Neuronal stem cell (in vitro differentiated cells): ENCODE measurements around the gene ADGRG3.

Experiments
- DNase-seq: peaks from one replicate; pipeline ENCODE4 v3.0.0-alpha.2; 2013; ENCODE audit warnings: low spot score
- H2AFZ ChIP-seq: one replicate; pipeline ENCODE4 v1.6.1; 2013; ENCODE audit warnings: mild to moderate bottlenecking, low read length, inconsistent platforms
- H2AK5ac ChIP-seq: 2 replicates; pipeline ENCODE4 v1.6.1; 2013; ENCODE audit warnings: low read depth, mild to moderate bottlenecking, inconsistent platforms, low read length, moderate library complexity, mixed read lengths
- H2BK120ac ChIP-seq: 2 replicates; pipeline ENCODE4 v1.6.1; 2013; ENCODE audit warnings: low read depth, mild to moderate bottlenecking, inconsistent platforms, low read length, moderate library complexity, mixed read lengths
- H2BK12ac ChIP-seq: one replicate; pipeline ENCODE4 v1.6.1; 2013; ENCODE audit warnings: low read length, inconsistent platforms
- H2BK15ac ChIP-seq: 2 replicates; pipeline ENCODE4 v1.6.1; 2013; ENCODE audit warnings: mild to moderate bottlenecking, low read length, inconsistent platforms, mixed read lengths
- H2BK5ac ChIP-seq: one replicate; pipeline ENCODE4 v1.6.1; 2013; ENCODE audit warnings: inconsistent platforms, mild to moderate bottlenecking, low read length, moderate library complexity
- H3K14ac ChIP-seq: one replicate; pipeline ENCODE4 v1.6.1; 2013; ENCODE audit warnings: low read length, inconsistent platforms
- H3K18ac ChIP-seq: 2 replicates; pipeline ENCODE4 v1.6.1; 2013; ENCODE audit warnings: low read length, inconsistent platforms
- H3K23ac ChIP-seq: 2 replicates; pipeline ENCODE4 v1.6.1; 2013; ENCODE audit warnings: low read depth, mild to moderate bottlenecking, mixed read lengths, low read length, inconsistent platforms; ENCODE audit not compliant: poor library complexity
- H3K27ac ChIP-seq: replicated peaks from 3 replicates; pipeline ENCODE4 v1.5.1; 2013; ENCODE audit warnings: low read length, inconsistent platforms
- H3K27me3 ChIP-seq, 3 experiments: 2 replicates each; pipeline ENCODE4 v1.6.1; 2013; ENCODE audit warnings: low read length in 3 of 3, mild to moderate bottlenecking in 2 of 3, inconsistent platforms in 1 of 3, low read depth in 1 of 3, mixed read lengths in 1 of 3, moderate library complexity in 1 of 3; ENCODE audit not compliant: control insufficient read depth in 3 of 3, insufficient read depth in 3 of 3
- H3K36me3 ChIP-seq, 2 donors: replicated peaks in 1 of 2; 2 replicates each; pipeline ENCODE4 v1.6.1; 2013; ENCODE audit warnings: low read length in 2 of 2; ENCODE audit not compliant: control insufficient read depth in 2 of 2, insufficient read depth in 2 of 2
- H3K4ac ChIP-seq: 2 replicates; pipeline ENCODE4 v1.6.1; 2013; ENCODE audit warnings: inconsistent platforms, mild to moderate bottlenecking, low read length, moderate library complexity
- H3K4me1 ChIP-seq, 2 donors: 1 replicate in 1 of 2; 2 replicates in 1 of 2; pipeline ENCODE4 v1.6.1; 2013; ENCODE audit warnings: low read length in 2 of 2, low read depth in 1 of 2; ENCODE audit not compliant: control insufficient read depth in 2 of 2, insufficient read depth in 1 of 2
- H3K4me2 ChIP-seq: one replicate; pipeline ENCODE4 v1.6.1; 2013; ENCODE audit warnings: mild to moderate bottlenecking, low read length, inconsistent platforms; ENCODE audit not compliant: insufficient read depth, poor library complexity, severe bottlenecking
- H3K4me3 ChIP-seq, 2 donors: 2 replicates each; pipeline ENCODE4 v1.5.1; 2013; ENCODE audit warnings: low read length in 2 of 2, mild to moderate bottlenecking in 2 of 2, inconsistent platforms in 1 of 2, moderate library complexity in 1 of 2
- H3K79me1 ChIP-seq: one replicate; pipeline ENCODE4 v1.6.1; 2013; ENCODE audit warnings: low read depth, mild to moderate bottlenecking, inconsistent platforms, low read length, moderate library complexity
- H3K9ac ChIP-seq: one replicate; pipeline ENCODE4 v1.6.1; 2013; ENCODE audit warnings: mild to moderate bottlenecking, low read depth, low read length, inconsistent platforms; ENCODE audit not compliant: poor library complexity
- H3K9me3 ChIP-seq, 2 donors: replicated peaks in 1 of 2; 2 replicates each; pipeline versions ENCODE3 to v1.6.1; 2013; ENCODE audit warnings: low read length in 2 of 2, mild to moderate bottlenecking in 2 of 2, inconsistent platforms in 1 of 2, low read depth in 1 of 2, mixed read lengths in 1 of 2, moderate library complexity in 1 of 2; ENCODE audit not compliant: control insufficient read depth in 2 of 2, insufficient read depth in 1 of 2
- H4K8ac ChIP-seq: one replicate; pipeline ENCODE4 v1.6.1; 2013; ENCODE audit warnings: low read depth, mild to moderate bottlenecking, inconsistent platforms, low read length, moderate library complexity
- H4K91ac ChIP-seq: one replicate; pipeline ENCODE4 v1.6.1; 2013; ENCODE audit warnings: low read length, low read depth, mild to moderate bottlenecking, inconsistent platforms; ENCODE audit not compliant: poor library complexity
- WGBS, 2 donors: extraction: QIAGEN DNeasy Blood & Tissue Kit; methylation state at CpG; one replicate each; pipeline ENCODE4 v1.1.7; 2013; ENCODE audit warnings: missing lambda C conversion rate in 2 of 2, mixed read lengths in 1 of 2; ENCODE audit not compliant: insufficient read length in 2 of 2, insufficient replicate concordance in 1 of 2; ENCODE audit errors: extremely low coverage in 2 of 2; 5-methylcytosine and 5-hydroxymethylcytosine counted together

The ADGRG3 gene

DNA sequence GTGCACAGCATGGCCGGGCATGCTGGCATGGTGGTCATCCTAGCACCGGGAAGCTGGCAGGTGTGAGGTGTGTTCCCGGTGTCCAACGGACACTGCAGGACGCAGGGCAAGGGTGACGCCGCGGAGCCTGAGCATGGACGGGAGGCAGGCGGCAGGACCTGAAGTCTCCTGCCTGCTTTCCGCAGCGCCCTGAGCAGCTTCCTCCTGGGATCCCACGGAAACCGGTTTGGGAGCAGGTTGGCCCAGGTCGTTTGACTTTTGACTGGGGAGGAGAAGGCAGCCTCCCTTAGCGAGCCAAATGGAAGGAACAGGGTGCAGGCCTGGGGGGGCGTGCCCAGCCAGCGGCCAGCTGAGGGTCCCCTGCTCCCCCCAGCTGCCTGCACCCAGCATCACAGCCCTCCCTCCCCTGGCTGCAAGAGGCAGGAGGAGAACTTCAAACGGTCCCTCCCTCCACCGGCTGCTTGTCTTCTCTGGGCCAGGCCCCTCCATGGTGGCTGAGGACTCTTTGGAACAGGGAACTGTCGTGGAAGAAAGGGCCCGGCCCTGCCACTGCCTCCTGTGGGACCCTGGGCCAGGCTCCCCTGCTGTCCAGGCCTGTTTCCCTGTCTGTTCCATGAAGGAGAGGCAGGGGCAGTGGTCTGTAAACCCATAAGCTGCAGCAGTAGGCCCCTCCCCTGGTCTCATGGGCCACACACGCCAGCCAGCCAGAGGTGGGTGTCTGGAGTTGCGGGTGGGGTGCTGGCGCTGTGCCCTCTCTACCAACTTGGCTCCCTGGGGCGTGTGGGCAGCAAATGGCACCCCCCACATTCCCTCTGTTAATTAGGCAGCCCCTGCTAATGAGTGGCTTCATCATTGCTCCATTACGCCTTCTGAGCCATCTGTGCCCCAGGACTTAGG lies 47.5 kb upstream of the ADGRG3 start:
- peak overlapping the region; percentile 85 for H2AFZ ChIP-seq
- no peaks in the 10 kb centered on the region for H3K27me3 ChIP-seq
- H3K4me3 ChIP-seq: no peak overlapping the region
- no peaks in the 10 kb centered on the region for H3K9me3 ChIP-seq
- H3K23ac ChIP-seq: peak overlapping the region; percentile 85
- H3K27ac ChIP-seq: no peak overlapping the region
- H3K14ac ChIP-seq: peak overlapping the region; percentile 21
- peaks cover 21 to 28% of the 10 kb centered on the region in 2 donors for H3K4me1 ChIP-seq
- whole genome bisulfite sequencing, 2 donors: no CpG with 5 or more reads among the region's 27 CpGs
- peak overlapping the region; percentile 96 for H2BK15ac ChIP-seq
- H2AK5ac ChIP-seq: peak overlapping the region; percentile 99
- peak overlapping the region; percentile 11 for H3K4me2 ChIP-seq
- H3K36me3 ChIP-seq: no peaks in the 10 kb centered on the region
- H4K8ac ChIP-seq: no peak overlapping the region
- H4K91ac ChIP-seq: no peak overlapping the region
- no peaks in the 10 kb centered on the region for H3K79me1 ChIP-seq
- H2BK12ac ChIP-seq: peak overlapping the region; percentile 100
- DNase-seq: no peak
- peak overlapping the region; percentile 92 for H3K18ac ChIP-seq
- peak overlapping the region; percentile 68 for H2BK120ac ChIP-seq
- peak overlapping the region; percentile 89 for H3K4ac ChIP-seq
- H2BK5ac ChIP-seq: peak overlapping the region; percentile 60
- H3K9ac ChIP-seq: peak overlapping the region; percentile 60

DNA sequence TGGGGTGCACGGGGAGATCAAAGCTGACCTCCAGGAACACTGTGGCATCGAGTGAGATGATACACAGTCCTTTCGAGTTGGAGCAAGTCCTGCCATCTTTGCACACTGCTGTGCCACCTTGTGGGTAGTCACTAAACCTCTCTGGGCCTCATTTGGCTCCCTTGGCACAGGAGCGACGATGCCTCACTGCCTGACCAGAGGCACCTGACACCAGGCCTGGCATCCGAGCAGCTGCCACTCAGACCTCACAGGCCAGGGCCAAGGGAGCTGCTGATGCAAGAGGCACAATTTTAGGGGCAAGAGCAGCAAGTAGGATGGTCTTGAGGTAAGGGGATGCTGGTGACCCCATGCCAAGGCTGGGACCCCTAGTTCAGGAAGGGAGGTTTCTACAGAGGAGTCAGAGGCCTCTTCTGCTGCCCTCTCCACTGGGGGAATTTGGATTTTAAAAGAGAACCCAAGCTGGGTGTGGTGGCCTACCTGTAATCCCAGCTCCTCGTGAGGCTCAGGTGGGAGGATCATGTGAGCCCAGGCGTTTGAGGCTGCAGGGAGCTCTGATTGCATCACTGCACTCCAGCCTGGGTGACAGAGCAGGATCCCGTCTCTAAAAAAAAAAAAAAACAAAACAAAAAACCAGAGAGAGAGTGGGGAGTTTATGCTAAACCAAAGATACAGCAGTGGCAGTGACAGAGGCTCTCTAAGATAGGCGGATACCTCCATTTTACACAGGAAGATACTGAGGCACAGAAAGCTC lies 46.4 kb upstream of the ADGRG3 start:
- no peak overlapping the region for H3K4ac ChIP-seq
- H4K8ac ChIP-seq: no peak overlapping the region
- no peak overlapping the region for H3K9ac ChIP-seq
- H2AK5ac ChIP-seq: peak overlapping the region; percentile 88
- H3K4me3 ChIP-seq: no peak overlapping the region
- H3K79me1 ChIP-seq: no peaks in the 10 kb centered on the region
- peak overlapping the region; percentile 78 for H2BK5ac ChIP-seq
- H3K18ac ChIP-seq: peak overlapping the region; percentile 59
- no peaks in the 10 kb centered on the region for H3K27me3 ChIP-seq
- H4K91ac ChIP-seq: no peak overlapping the region
- H2BK15ac ChIP-seq: peak overlapping the region; percentile 96
- WGBS, 2 donors: no CpG with 5 or more reads among the region's 10 CpGs
- no peak overlapping the region for H3K27ac ChIP-seq
- no peak overlapping the region for H3K14ac ChIP-seq
- H3K4me2 ChIP-seq: no peak overlapping the region
- H3K4me1 ChIP-seq: peaks cover 21 to 28% of the 10 kb centered on the region in 2 donors
- no peak for DNase-seq
- H2AFZ ChIP-seq: peak overlapping the region; percentile 21
- no peak overlapping the region for H3K23ac ChIP-seq
- peak overlapping the region; percentile 68 for H2BK120ac ChIP-seq
- H2BK12ac ChIP-seq: peak overlapping the region; percentile 63
- H3K9me3 ChIP-seq: no peaks in the 10 kb centered on the region
- H3K36me3 ChIP-seq: no peaks in the 10 kb centered on the region

DNA sequence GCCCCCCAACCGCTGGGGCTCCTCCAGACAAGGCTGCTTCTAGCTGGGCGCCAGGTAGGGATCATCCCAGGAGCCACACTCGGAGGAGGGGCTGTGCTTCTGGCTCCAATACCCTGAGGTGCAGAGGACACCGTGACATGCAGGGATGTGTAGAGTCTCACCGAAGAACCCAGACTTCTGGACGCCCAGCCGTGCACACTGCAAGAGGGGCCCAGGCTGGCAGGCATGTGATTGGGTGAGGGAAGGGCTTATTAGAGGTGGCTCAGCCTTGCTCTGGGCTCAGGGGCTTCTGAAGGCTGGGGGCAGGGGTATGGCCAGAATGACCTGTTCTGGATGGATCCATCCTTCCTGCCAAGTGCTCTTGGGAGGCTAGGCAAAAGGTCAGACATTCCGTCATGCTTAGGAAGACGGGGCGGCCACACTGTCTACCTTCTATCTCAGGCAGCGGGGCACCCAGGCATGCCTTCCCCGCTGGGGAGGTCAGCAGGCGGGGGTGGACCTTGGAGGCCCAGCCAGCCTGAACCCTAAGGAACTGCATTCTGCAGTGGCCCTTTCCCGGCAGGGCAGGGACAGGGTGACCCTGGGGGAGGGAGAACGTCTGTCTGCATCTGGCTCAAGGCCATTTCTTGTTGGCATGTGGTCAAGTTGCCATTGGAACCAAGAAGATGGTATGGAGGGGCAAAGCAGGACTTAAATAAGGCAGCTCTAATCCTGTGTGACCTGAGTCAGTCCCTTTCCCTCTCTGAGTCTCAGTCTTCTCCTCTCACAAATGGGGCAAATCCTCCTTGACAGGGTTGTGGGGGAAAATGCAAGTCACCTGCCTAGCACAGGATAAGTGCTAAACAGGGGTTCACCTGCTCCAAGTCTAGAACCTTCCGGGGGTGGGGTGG lies 45.5 kb upstream of the ADGRG3 start:
- peak overlapping the region; percentile 78 for H2BK120ac ChIP-seq
- H3K27me3 ChIP-seq: no peaks in the 10 kb centered on the region
- peak overlapping the region; percentile 93 for H4K8ac ChIP-seq
- no peaks in the 10 kb centered on the region for H3K79me1 ChIP-seq
- peaks cover 30 to 35% of the 10 kb centered on the region in 2 donors for H3K4me1 ChIP-seq
- H3K4me2 ChIP-seq: no peak overlapping the region
- peak overlapping the region; percentile 21 for H2AFZ ChIP-seq
- H3K23ac ChIP-seq: peak overlapping the region; percentile 40
- no peak overlapping the region for H3K4me3 ChIP-seq
- no peaks in the 10 kb centered on the region for H3K9me3 ChIP-seq
- DNase-seq: no peak
- no peak overlapping the region for H3K4ac ChIP-seq
- peak overlapping the region; percentile 7 for H4K91ac ChIP-seq
- no CpG with 5 or more reads among the region's 16 CpGs for WGBS, 2 donors
- H2AK5ac ChIP-seq: peak overlapping the region; percentile 0
- no peak overlapping the region for H3K27ac ChIP-seq
- peak overlapping the region; percentile 78 for H2BK5ac ChIP-seq
- H3K14ac ChIP-seq: peak overlapping the region; percentile 59
- peak overlapping the region; percentile 69 for H2BK15ac ChIP-seq
- no peaks in the 10 kb centered on the region for H3K36me3 ChIP-seq
- no peak overlapping the region for H3K9ac ChIP-seq
- peak overlapping the region; percentile 95 for H3K18ac ChIP-seq
- H2BK12ac ChIP-seq: peak overlapping the region; percentile 94
